Activated naive CD4-positive, alpha-beta T cell treated with anti-CD3 and anti-CD28 coated beads, Interleukin-2, amount 50 U/mL, for 16 hours (primary cell): ENCODE results near the gene ETFDH.
A peak's percentile ranks its signal among the peaks of the same experiment; 100 is the strongest.
"Not testable (repeated sequence)": the region's sequence is repeated elsewhere in the genome, so short reads cannot be mapped to it uniquely, and the experiment has no call there.

ENCODE experiments used
- DNase-seq: peaks from one replicate; pipeline ENCODE4 v3.0.0-alpha.2; 2020

The ETFDH gene

DNA sequence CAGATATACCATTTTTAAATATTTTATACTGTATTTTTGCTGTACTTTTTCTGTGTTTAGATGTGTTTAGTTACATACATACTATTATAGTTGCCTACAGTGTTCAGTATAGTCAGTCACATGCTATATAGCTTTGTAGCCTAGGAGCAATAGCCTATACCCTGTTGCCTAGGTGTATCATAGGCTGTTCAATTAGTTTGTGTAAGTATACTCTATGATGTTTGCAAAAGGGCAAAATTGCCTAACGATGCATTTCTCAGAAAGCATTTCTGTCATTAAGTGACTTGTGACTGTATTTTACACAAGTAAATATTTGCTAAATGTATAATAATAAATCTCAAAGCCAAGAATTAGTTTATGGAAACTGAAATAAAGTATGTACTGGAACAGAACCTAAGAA lies 9.5 kb downstream of the ETFDH start:
- no peak for DNase-seq

DNA sequence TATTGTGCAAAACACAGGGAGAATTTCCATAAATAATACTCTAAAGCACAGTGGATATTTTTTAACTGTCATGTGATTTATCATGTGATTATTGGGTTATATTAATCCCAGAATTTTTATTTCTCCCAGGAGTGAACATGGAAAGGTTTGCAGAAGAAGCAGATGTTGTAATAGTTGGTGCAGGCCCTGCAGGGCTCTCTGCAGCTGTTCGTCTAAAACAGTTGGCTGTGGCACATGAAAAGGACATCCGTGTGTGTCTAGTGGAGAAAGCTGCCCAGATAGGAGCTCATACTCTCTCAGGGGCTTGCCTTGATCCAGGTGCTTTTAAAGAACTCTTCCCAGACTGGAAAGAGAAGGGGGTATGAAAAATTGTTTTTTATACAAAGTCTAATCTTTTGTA lies 10.0 kb downstream of the ETFDH start:
- DNase-seq = no peak

- DNase-seq = no peak
Measured at GRCh38 chr4:158688813-158689212, 16.7 kb downstream of the ETFDH start.

DNA sequence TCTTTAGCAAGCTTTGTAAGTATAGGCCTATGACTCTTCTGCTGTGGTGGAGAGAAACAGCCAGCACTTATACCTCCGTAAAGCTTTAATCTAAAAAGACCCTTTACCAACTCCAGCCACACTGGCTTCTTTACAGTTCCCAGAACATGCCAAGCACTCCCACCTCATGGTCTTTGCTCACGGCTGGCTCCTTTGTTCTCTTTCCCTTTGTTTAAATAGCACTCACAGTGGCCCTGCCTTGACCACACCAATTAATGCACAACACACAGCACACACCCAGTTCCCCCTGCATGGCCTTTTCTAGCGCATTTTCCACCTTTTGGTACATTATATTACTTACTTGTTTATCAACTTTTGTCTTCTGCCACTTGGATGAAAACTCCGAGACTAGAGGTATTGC lies 32.2 kb downstream of the ETFDH start:
- DNase-seq = no peak

DNA sequence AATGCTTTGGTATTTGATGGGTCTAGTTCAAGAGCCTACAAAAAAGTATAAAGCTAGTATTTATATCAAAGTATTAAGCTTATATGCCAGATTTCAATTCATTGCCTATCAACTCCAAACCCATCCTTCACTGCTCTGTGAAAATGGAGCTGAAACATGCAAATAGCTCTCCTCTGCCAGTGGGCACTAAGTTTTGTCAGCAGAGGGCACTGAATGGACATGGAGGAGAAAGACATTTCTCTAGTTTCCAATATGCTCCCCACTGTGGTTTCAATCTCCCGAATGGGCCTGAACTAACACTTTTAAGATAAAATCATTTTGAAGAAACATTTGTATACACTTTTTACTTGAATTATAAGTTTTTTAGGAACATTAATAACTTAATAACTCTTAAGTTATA lies 38.7 kb downstream of the ETFDH start:
- DNase-seq = no peak

GRCh38 chr4:158712622-158713021 lies 40.5 kb downstream of the ETFDH start:
- DNase-seq = not testable (repeated sequence)

DNA sequence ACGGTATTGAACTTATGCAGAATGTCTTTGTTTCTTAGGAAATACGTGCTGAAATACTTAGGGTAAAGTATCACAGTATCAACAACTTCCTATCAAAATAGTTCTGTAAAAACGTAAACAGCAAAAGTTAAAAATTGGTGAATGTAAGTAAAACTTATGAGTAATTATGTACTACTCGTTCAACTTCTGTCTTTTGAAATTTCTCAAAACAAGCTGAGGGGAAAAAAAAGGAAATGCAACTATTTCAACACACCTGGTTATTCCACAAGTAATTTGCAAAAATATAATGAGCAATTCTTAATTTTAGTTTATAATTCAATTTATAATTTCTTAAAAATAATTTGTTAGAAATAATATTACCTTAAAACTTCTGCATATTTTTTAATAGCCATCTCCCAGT lies 42.8 kb downstream of the ETFDH start:
- no peak for DNase-seq

- DNase-seq = no peak
Measured at GRCh38 chr4:158715802-158716201, 43.7 kb downstream of the ETFDH start.

GRCh38 chr4:158721680-158722079 lies 49.6 kb downstream of the ETFDH start:
- DNase-seq = no peak

GRCh38 chr4:158722291-158722916 lies 50.3 kb downstream of the ETFDH start:
- DNase-seq = no peak

- peak; percentile 81 for DNase-seq
Measured at GRCh38 chr4:158722917-158723793, 51.1 kb downstream of the ETFDH start, which contains the start of gene PPID. Gene PPID, minus strand, starts transcription at chr4:158723396. Its CDS starts 108 bp downstream, at chr4:158723288.

GRCh38 chr4:158724637-158725036 lies 52.5 kb downstream of the ETFDH start:
- DNase-seq = no peak

- no peak for DNase-seq
Measured at GRCh38 chr4:158726633-158727032, 54.5 kb downstream of the ETFDH start.

GRCh38 chr4:158728236-158728635 lies 56.1 kb downstream of the ETFDH start:
- DNase-seq = no peak

DNA sequence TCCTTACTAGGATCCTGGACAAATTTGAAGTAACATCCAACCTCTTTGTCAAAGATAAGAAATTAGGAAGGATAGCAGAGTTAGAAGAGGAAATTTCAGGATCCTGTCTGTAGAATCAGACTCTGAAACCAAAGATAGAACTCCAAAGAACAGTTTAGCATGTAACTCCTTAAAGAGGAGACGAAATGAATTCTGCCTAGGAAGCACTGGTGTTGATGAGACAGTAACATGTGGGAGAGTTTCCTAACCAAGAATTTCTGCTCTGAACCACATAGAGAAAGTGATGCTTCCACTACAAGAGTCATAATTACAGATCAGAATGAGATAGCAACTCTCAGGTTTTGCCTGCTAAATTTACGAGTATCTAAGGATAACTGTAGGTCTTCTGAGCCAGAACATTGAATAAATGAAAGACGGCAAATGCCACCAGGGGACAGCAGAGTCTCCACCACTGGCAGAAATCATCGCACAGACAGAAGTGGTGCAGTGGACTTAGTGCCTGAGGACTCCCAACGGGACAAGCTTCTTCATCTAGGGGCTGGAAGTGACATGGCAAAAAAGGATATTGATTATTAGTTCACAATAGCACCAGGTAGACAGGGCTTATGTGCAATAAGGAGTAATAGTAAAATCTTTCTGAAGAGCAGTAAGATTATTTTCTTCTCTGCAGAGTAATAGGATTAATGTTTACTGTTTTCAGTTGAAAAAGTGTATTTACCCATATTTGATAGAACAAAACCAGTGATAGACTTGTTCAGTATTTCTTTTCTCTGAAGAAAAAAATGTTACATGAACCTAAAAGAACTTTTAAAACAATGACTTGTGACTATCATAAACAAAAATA lies 57.8 kb downstream of the ETFDH start:
- peak; percentile 40 for DNase-seq

DNA sequence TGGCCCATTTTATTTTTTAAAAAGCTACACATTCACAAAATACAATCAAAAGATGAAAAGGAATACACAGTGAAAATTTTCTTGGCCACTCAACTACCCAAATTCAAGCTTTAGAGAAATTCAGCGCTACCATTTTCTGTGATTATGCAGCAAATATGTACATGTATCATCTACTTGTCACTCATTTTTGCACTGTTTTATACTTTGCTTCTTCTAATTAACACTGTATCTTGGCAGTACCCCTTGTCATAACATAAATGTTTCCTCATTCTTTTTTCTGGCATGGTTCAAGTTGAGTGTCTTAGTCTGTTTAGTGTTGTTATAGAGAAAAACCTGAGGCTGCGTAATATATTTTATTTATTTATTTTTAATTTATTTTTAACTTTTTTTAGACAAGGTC lies 66.8 kb downstream of the ETFDH start:
- no peak for DNase-seq

GRCh38 chr4:158739600-158739999 lies 67.5 kb downstream of the ETFDH start:
- DNase-seq = no peak

- DNase-seq = no peak
Measured at GRCh38 chr4:158741326-158742021, 69.4 kb downstream of the ETFDH start.

GRCh38 chr4:158746537-158746936 lies 74.4 kb downstream of the ETFDH start:
- not testable (repeated sequence) for DNase-seq

- DNase-seq = no peak
Measured at GRCh38 chr4:158750379-158750778, 78.3 kb downstream of the ETFDH start.

DNA sequence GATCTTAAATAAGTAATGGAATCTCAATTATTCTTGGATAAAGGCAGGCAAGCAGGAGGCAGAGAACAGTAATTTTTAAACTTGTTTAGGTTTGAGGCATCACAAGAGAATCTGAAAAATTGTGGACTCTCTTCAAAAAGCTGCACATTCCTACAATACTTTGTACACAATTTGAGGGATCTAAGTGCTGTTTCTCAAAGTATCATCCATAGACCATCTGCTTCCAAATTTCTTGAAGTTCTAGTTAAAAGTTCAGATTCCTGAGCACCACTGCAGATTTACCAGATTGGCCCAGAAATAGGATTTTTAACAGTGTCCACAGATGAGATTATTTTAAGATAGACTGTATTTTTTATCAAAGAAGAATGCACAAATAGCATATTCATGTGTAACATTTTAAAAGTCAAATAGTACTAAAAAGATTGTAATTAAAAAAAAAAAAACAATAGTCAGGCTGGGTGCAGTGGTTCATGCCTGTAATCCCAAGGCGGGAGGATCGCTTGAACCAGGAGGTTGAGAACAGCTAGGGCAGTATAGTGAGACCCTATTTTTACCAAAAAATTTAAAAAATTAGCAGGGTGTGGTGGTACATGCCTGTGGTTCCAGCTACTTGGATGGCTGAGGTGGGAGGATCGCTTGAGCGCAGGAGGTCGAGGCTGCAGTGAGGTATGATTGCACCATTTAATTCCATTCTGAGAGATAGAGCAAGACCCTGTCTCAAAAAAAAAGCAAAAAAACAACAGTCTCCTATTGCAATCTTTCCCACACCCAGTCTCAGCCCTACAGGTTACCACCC lies 82.5 kb downstream of the ETFDH start:
- DNase-seq = no peak

GRCh38 chr4:158755819-158756218 lies 83.7 kb downstream of the ETFDH start:
- DNase-seq = not testable (repeated sequence)
